ENCODE measurements around the gene GLT1D1.

The GLT1D1 gene

GRCh38 chr12:128856035-128856790 lies 2.9 kb downstream of the GLT1D1 start:
- Histone ChIP-seq H3K36me3 (replicated peaks; ENCODE audit: insufficient read depth, low read length) (no peaks in the 10 kb centered on the region), H2AFZ (ENCODE audit: low read length) (no peak overlapping the region), H3K9me3 (replicated peaks; ENCODE audit: insufficient read depth, low read length) (no peaks in the 10 kb centered on the region), H3K4me2 (ENCODE audit: low read depth, low read length) (no peak overlapping the region), H3K27ac (ENCODE audit: low read length) (no peak overlapping the region), H4K20me1 (ENCODE audit: insufficient read depth, low read length) (no peaks in the 10 kb centered on the region), H3K79me2 (ENCODE audit: low read length) (no peaks in the 10 kb centered on the region), H3K9me2 (replicated peaks; ENCODE audit: insufficient read depth, low read length) (no peaks in the 10 kb centered on the region), H3K27me3 (replicated peaks; ENCODE audit: insufficient read depth, low read length) (no peaks in the 10 kb centered on the region), H3K9ac (ENCODE audit: low read length) (no peak overlapping the region), H3F3A (ENCODE audit: insufficient read depth, low read length) (no peaks in the 10 kb centered on the region), H3K4me3 (ENCODE audit: low read length) (no peak overlapping the region), H3K4me1 (ENCODE audit: low read length) (no peaks in the 10 kb centered on the region)
- no peak for DNase-seq
- TF ChIP-seq EZH2phosphoT487 (IDR thresholded peaks at IDR 0.05; ENCODE audit: low read length): no peak
- TF ChIP-seq EZH2 (optimal IDR thresholded peaks at IDR 0.05; ENCODE audit: low read depth, low read length): no peak
- no peak for TF ChIP-seq CTCF (IDR thresholded peaks at IDR 0.05; ENCODE audit: low read length)

GRCh38 chr12:128856791-128857078 lies 3.5 kb downstream of the GLT1D1 start:
- no peak for DNase-seq
- H3K4me3 ChIP-seq (ENCODE audit: low read length): no peak overlapping the region
- no peaks in the 10 kb centered on the region for H3K9me2 ChIP-seq (replicated peaks; ENCODE audit: insufficient read depth, low read length)
- H4K20me1 ChIP-seq (ENCODE audit: insufficient read depth, low read length): no peaks in the 10 kb centered on the region
- H3K27me3 ChIP-seq (replicated peaks; ENCODE audit: insufficient read depth, low read length): no peaks in the 10 kb centered on the region
- H3K9ac ChIP-seq (ENCODE audit: low read length): no peak overlapping the region
- no peaks in the 10 kb centered on the region for H3F3A ChIP-seq (ENCODE audit: insufficient read depth, low read length)
- H2AFZ ChIP-seq (ENCODE audit: low read length): no peak overlapping the region
- H3K36me3 ChIP-seq (replicated peaks; ENCODE audit: insufficient read depth, low read length): no peaks in the 10 kb centered on the region
- no peaks in the 10 kb centered on the region for H3K9me3 ChIP-seq (replicated peaks; ENCODE audit: insufficient read depth, low read length)
- no peak for TF ChIP-seq CTCF (IDR thresholded peaks at IDR 0.05; ENCODE audit: low read length)
- TF ChIP-seq EZH2phosphoT487 (IDR thresholded peaks at IDR 0.05; ENCODE audit: low read length): no peak
- TF ChIP-seq EZH2 (optimal IDR thresholded peaks at IDR 0.05; ENCODE audit: low read depth, low read length): no peak
- no peaks in the 10 kb centered on the region for H3K79me2 ChIP-seq (ENCODE audit: low read length)
- H3K27ac ChIP-seq (ENCODE audit: low read length): no peak overlapping the region
- no peak overlapping the region for H3K4me2 ChIP-seq (ENCODE audit: low read depth, low read length)
- H3K4me1 ChIP-seq (ENCODE audit: low read length): no peaks in the 10 kb centered on the region

- H3K9me3 ChIP-seq (replicated peaks; ENCODE audit: insufficient read depth, low read length): no peaks in the 10 kb centered on the region
- H3K27ac ChIP-seq (ENCODE audit: low read length): no peak overlapping the region
- H3K9me2 ChIP-seq (replicated peaks; ENCODE audit: insufficient read depth, low read length): no peaks in the 10 kb centered on the region
- H3K27me3 ChIP-seq (replicated peaks; ENCODE audit: insufficient read depth, low read length): no peaks in the 10 kb centered on the region
- H3K4me1 ChIP-seq (ENCODE audit: low read length): no peaks in the 10 kb centered on the region
- no peak overlapping the region for H3K4me3 ChIP-seq (ENCODE audit: low read length)
- H3F3A ChIP-seq (ENCODE audit: insufficient read depth, low read length): no peaks in the 10 kb centered on the region
- H3K4me2 ChIP-seq (ENCODE audit: low read depth, low read length): no peak overlapping the region
- H3K79me2 ChIP-seq (ENCODE audit: low read length): no peaks in the 10 kb centered on the region
- TF ChIP-seq EZH2phosphoT487 (IDR thresholded peaks at IDR 0.05; ENCODE audit: low read length): no peak
- no peak overlapping the region for H2AFZ ChIP-seq (ENCODE audit: low read length)
- no peak for DNase-seq
- H4K20me1 ChIP-seq (ENCODE audit: insufficient read depth, low read length): no peaks in the 10 kb centered on the region
- H3K36me3 ChIP-seq (replicated peaks; ENCODE audit: insufficient read depth, low read length): no peaks in the 10 kb centered on the region
- H3K9ac ChIP-seq (ENCODE audit: low read length): no peak overlapping the region
Observed at GRCh38 chr12:128857133-128857763, 4.0 kb downstream of the GLT1D1 start.

GRCh38 chr12:128859311-128859710 lies 6.0 kb downstream of the GLT1D1 start:
- no peak for DNase-seq
- Histone ChIP-seq H3K4me1 (ENCODE audit: low read length) (no peaks in the 10 kb centered on the region), H3F3A (ENCODE audit: insufficient read depth, low read length) (no peaks in the 10 kb centered on the region), H3K27me3 (replicated peaks; ENCODE audit: insufficient read depth, low read length) (no peaks in the 10 kb centered on the region), H3K36me3 (replicated peaks; ENCODE audit: insufficient read depth, low read length) (no peaks in the 10 kb centered on the region), H3K9ac (ENCODE audit: low read length) (no peak overlapping the region), H4K20me1 (ENCODE audit: insufficient read depth, low read length) (no peaks in the 10 kb centered on the region), H3K79me2 (ENCODE audit: low read length) (no peaks in the 10 kb centered on the region), H3K27ac (ENCODE audit: low read length) (no peak overlapping the region), H2AFZ (ENCODE audit: low read length) (no peak overlapping the region), H3K9me3 (replicated peaks; ENCODE audit: insufficient read depth, low read length) (no peaks in the 10 kb centered on the region), H3K4me2 (ENCODE audit: low read depth, low read length) (no peak overlapping the region), H3K4me3 (ENCODE audit: low read length) (no peak overlapping the region), H3K9me2 (replicated peaks; ENCODE audit: insufficient read depth, low read length) (no peaks in the 10 kb centered on the region)
- TF ChIP-seq CTCF (IDR thresholded peaks at IDR 0.05; ENCODE audit: low read length) (no peak), EZH2phosphoT487 (IDR thresholded peaks at IDR 0.05; ENCODE audit: low read length) (no peak), EZH2 (optimal IDR thresholded peaks at IDR 0.05; ENCODE audit: low read depth, low read length) (no peak)

Data from MM.1S (cell line).